Measurements from ENCODE around the gene SLC66A3. TPM values are rescaled to one million over a fixed set of nuclear protein-coding genes. Genes with fewer than 3 reads are reported as not detected.
"Not testable (repeated sequence)": the region's sequence is repeated elsewhere in the genome, so short reads cannot be mapped to it uniquely, and the experiment has no call there.

Gene SLC66A3
- total RNA-seq, 1 experiment from 2014 or later = 13.3 TPM

GRCh38 chr2:11163439-11164317 is 8.4 kb downstream of the SLC66A3 start:
- no peaks in the 10 kb centered on the region for H3K79me2 ChIP-seq (ENCODE audit: insufficient read depth, low read length)
- H3K36me3 Mint-ChIP-seq (ENCODE audit: insufficient read depth in 1 of 3, low read depth in 3 of 3) = no peaks in the 10 kb centered on the region; a peak in 1 of 7 replicates
- no peak overlapping the region for H4K8ac ChIP-seq (replicated peaks; ENCODE audit: insufficient read length, low read depth, low read length)
- no peak overlapping the region for H4K91ac ChIP-seq (ENCODE audit: insufficient read length, low read depth, low read length)
- H3K27ac Mint-ChIP-seq = peak overlapping the region in 1 of 3 experiments; percentile 63; a peak in 1 of 7 replicates
- no peak for DNase-seq
- no peak overlapping the region for H3K23ac ChIP-seq (ENCODE audit: insufficient read length, low read depth, low read length)
- no peak overlapping the region for H3K56ac ChIP-seq (ENCODE audit: insufficient read length, low read depth, low read length)
- H2AK5ac ChIP-seq (ENCODE audit: insufficient read length, low read length) = no peak overlapping the region
- no peaks in the 10 kb centered on the region for H3K23me2 ChIP-seq (ENCODE audit: insufficient read length, low read depth, low read length, poor library complexity, severe bottlenecking)
- H3K14ac ChIP-seq (ENCODE audit: insufficient read depth, low read length) = no peak overlapping the region; the same call in 1 of the 2 replicates
- H3K27ac ChIP-seq (ENCODE audit: insufficient read length, low read depth, low read length) = no peak overlapping the region
- H3K9me3 ChIP-seq (ENCODE audit: control insufficient read depth, low read depth, low read length) = no peaks in the 10 kb centered on the region
- H2BK15ac ChIP-seq (ENCODE audit: low read depth, low read length) = 0 out of 2 replicates have a peak overlapping the region, but pooled peaks have one; percentile 52
- H3K79me1 ChIP-seq (ENCODE audit: insufficient read depth, low read depth, low read length, poor library complexity, severe bottlenecking) = no peaks in the 10 kb centered on the region
- H3K18ac ChIP-seq (ENCODE audit: insufficient read length, low read depth, low read length) = no peak overlapping the region
- no peaks in the 10 kb centered on the region for H3K27me3 Mint-ChIP-seq (ENCODE audit: low read depth)
- no peak overlapping the region for H3K4ac ChIP-seq (ENCODE audit: low read depth, low read length)
- no peaks in the 10 kb centered on the region for H3K9me3 Mint-ChIP-seq
- H2BK12ac ChIP-seq (ENCODE audit: insufficient read length, low read depth, low read length) = no peak overlapping the region
- H2BK20ac ChIP-seq (ENCODE audit: low read depth, low read length, poor library complexity, severe bottlenecking) = no peak overlapping the region
- peaks cover 8 to 20% of the 10 kb centered on the region in 2 experiments for H3K4me1 Mint-ChIP-seq
- H2AFZ ChIP-seq (ENCODE audit: low read length) = no peak overlapping the region
- H3K4me2 ChIP-seq (ENCODE audit: insufficient read depth, insufficient read length, low read length) = no peak overlapping the region
- no peak overlapping the region for H3K4me3 Mint-ChIP-seq
- no peaks in the 10 kb centered on the region for H3K4me1 ChIP-seq (ENCODE audit: insufficient read depth, low read length)
- no peaks in the 10 kb centered on the region for H3K27me3 ChIP-seq (ENCODE audit: insufficient read depth, low read length)
- no peaks in the 10 kb centered on the region for H4K20me1 ChIP-seq (ENCODE audit: control insufficient read depth, insufficient read depth, insufficient read length)
- H2BK5ac ChIP-seq (ENCODE audit: insufficient read length, low read length) = no peak overlapping the region
- H4K5ac ChIP-seq (ENCODE audit: insufficient read length, low read depth, low read length) = no peak overlapping the region
- H3T11ph ChIP-seq (ENCODE audit: low read length) = no peak overlapping the region
- TF ChIP-seq, protein P1, sequence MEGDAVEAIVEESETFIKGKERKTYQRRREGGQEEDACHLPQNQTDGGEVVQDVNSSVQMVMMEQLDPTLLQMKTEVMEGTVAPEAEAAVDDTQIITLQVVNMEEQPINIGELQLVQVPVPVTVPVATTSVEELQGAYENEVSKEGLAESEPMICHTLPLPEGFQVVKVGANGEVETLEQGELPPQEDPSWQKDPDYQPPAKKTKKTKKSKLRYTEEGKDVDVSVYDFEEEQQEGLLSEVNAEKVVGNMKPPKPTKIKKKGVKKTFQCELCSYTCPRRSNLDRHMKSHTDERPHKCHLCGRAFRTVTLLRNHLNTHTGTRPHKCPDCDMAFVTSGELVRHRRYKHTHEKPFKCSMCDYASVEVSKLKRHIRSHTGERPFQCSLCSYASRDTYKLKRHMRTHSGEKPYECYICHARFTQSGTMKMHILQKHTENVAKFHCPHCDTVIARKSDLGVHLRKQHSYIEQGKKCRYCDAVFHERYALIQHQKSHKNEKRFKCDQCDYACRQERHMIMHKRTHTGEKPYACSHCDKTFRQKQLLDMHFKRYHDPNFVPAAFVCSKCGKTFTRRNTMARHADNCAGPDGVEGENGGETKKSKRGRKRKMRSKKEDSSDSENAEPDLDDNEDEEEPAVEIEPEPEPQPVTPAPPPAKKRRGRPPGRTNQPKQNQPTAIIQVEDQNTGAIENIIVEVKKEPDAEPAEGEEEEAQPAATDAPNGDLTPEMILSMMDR (conservative IDR thresholded peaks at IDR 0.05) = no peak
- H2BK120ac ChIP-seq (ENCODE audit: low read depth, low read length, poor library complexity, severe bottlenecking) = no peak overlapping the region
- no CpG with 5 or more reads among the region's 16 CpGs for WGBS (ENCODE audit: extremely low coverage, insufficient read length, low lambda C conversion rate)
- no peak overlapping the region for H3K9ac ChIP-seq (ENCODE audit: extremely low read depth, insufficient read length, low read length)

DNA sequence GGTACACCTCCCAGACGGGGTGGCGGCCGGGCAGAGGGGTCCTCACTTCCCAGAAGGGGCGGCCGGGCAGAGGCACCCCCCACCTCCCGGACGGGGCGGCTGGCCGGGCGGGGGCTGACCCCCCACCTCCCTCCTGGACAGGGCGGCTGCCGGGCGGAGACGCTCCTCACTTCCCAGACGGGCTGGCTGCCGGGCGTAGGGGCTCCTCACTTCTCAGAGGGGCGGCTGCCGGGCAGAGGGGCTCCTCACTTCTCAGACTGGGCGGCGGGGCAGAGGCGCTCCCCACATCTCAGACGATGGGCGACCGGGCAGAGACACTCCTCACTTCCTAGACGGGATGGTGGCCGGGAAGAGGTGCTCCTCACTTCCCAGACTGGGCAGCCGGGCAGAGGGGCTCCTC is 9.8 kb downstream of the SLC66A3 start:
- not testable (repeated sequence) for H3K4me3 Mint-ChIP-seq; H2AFZ ChIP-seq (ENCODE audit: low read length); H4K8ac ChIP-seq (replicated peaks; ENCODE audit: insufficient read length, low read depth, low read length); H3K9me3 ChIP-seq (ENCODE audit: control insufficient read depth, low read depth, low read length); H4K5ac ChIP-seq (ENCODE audit: insufficient read length, low read depth, low read length); H3K27ac ChIP-seq (ENCODE audit: insufficient read length, low read depth, low read length); H3K4ac ChIP-seq (ENCODE audit: low read depth, low read length); H3T11ph ChIP-seq (ENCODE audit: low read length); H3K23me2 ChIP-seq (ENCODE audit: insufficient read length, low read depth, low read length, poor library complexity, severe bottlenecking); H3K36me3 Mint-ChIP-seq (ENCODE audit: insufficient read depth in 1 of 3, low read depth in 3 of 3); H3K27me3 Mint-ChIP-seq (ENCODE audit: low read depth); H3K9ac ChIP-seq (ENCODE audit: extremely low read depth, insufficient read length, low read length); H3K4me2 ChIP-seq (ENCODE audit: insufficient read depth, insufficient read length, low read length); H2AK5ac ChIP-seq (ENCODE audit: insufficient read length, low read length); H3K18ac ChIP-seq (ENCODE audit: insufficient read length, low read depth, low read length); H3K27me3 ChIP-seq (ENCODE audit: insufficient read depth, low read length); H3K23ac ChIP-seq (ENCODE audit: insufficient read length, low read depth, low read length); H3K14ac ChIP-seq (ENCODE audit: insufficient read depth, low read length); H3K79me1 ChIP-seq (ENCODE audit: insufficient read depth, low read depth, low read length, poor library complexity, severe bottlenecking); H2BK120ac ChIP-seq (ENCODE audit: low read depth, low read length, poor library complexity, severe bottlenecking); H3K27ac Mint-ChIP-seq; DNase-seq; H4K91ac ChIP-seq (ENCODE audit: insufficient read length, low read depth, low read length); H4K20me1 ChIP-seq (ENCODE audit: control insufficient read depth, insufficient read depth, insufficient read length); H2BK20ac ChIP-seq (ENCODE audit: low read depth, low read length, poor library complexity, severe bottlenecking); H2BK15ac ChIP-seq (ENCODE audit: low read depth, low read length); H3K56ac ChIP-seq (ENCODE audit: insufficient read length, low read depth, low read length); H3K9me3 Mint-ChIP-seq; H3K79me2 ChIP-seq (ENCODE audit: insufficient read depth, low read length); H2BK12ac ChIP-seq (ENCODE audit: insufficient read length, low read depth, low read length); H3K4me1 ChIP-seq (ENCODE audit: insufficient read depth, low read length); H2BK5ac ChIP-seq (ENCODE audit: insufficient read length, low read length)
- WGBS (ENCODE audit: extremely low coverage, insufficient read length, low lambda C conversion rate) = no CpG with 5 or more reads among the region's 28 CpGs
- peaks cover 8 to 15% of the 10 kb centered on the region in 2 experiments for H3K4me1 Mint-ChIP-seq
